Measurements from ENCODE around the gene VWA8.
"Not testable (repeated sequence)": the region's sequence is repeated elsewhere in the genome, so short reads cannot be mapped to it uniquely, and the experiment has no call there.

Gene VWA8

DNA sequence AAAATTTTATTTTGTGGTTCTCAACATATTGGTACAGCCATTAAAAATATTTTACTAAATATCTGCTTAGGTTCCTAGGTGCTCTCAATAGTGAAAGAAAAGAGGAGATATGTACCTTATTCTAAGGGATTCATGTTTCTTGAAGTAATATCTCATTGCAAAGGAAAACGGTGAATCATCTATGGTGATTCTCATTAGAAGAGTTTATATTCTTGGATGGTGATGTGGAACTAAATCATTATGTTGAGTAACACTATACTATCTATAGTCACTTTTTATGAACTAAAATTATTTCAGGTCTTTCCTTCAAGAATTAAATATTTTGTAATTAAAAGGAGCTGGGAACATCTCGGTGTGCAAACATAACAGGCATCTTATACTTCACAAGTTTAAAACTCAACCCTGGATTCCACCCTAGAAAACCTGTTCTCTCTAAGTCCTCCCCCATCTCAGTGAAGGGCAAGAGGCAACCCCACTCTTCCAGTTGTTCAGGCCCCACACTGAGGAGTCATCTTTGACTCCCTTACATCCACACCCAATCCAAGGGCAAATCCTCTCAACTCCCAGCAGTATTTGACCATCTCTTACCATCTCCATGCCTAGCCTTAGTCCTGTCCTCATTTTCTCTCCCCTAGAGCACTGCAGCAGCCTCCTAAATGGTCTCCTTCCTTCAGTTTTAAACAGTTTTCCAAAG, 363.4 kb downstream of the VWA8 start:
- DNase-seq (ENCODE audit: low read depth in 4 of 4, low spot score in 1 of 4), result no peak

DNA sequence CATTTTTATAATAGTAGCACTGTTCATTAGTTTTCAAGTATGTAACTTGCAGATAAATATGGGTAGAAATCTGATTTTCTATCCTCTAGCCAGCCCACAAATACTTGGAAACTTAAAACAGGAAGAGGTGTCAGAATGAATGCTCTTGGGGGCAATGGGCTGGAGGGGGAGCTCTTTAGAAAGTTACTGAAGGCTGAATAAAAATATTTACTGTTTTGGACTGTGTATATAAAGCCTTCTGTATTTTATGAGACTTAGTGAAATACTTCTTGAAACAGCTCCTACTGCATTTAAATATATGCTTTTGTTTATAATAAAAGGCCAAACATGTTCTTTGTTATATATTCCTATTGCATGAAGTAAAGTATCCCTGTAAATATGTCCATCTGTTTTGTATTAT, 364.7 kb downstream of the VWA8 start:
- no peak for DNase-seq (ENCODE audit: low read depth in 4 of 4, low spot score in 1 of 4)

DNA sequence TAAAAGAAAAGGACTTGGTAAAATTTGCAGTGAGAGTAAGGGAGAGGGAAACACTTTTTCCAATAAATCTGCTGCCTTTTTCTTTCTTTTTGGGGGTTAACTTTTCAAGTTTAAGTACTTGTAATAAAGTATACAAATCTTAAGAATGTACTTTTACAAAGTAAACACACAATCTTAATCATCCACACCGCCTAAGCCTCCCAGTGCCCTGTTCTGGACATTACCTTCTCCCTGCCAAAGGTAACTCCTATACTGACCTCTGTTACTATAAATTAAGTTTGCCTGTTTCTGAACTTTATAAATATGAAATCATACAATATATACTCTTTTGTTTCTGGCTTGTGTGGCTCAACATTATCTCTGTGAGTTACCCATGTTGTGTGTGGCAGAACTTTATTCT, 365.6 kb downstream of the VWA8 start:
- no peak for DNase-seq (ENCODE audit: low read depth in 4 of 4, low spot score in 1 of 4)

DNA sequence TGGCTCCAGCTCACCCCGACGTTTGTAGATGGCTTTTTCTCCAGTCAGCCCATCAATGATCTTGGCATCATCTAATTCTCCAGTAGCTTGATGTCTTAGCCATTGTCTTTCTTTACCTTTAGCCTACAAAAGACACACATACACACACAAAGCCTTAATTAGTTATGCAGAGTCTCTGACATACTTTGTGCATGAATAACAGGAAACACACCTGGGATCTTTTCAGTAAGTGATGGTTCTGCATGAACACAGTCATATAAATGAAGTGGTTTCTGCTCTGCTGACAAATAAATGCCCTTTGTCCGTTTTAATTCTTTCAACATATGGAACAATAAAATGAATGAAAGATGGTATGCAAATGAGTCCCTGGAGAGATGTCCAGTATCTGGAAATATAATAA, 370.3 kb downstream of the VWA8 start:
- no peak for DNase-seq (ENCODE audit: low read depth in 4 of 4, low spot score in 1 of 4)

DNA sequence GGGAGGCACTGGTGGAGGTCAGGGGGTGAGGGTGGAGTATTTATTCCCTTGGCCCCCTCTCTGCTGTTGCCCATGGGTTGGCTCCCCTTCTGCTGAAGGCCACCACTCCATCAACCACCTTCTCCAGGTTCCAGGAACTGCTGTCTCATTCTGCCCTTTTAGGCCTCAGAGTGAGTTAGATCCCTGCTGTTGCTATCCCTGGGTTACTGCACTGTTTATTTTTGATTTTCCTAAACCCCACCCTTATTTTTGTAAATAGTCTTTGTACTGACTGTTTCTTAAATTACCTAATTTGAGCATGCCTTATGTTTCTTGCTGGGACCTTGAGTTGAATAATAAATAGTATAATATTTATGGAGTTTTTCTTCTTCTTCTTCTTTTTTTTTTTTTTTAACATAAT, 370.8 kb downstream of the VWA8 start:
- no peak for DNase-seq (ENCODE audit: low read depth in 4 of 4, low spot score in 1 of 4)

DNA sequence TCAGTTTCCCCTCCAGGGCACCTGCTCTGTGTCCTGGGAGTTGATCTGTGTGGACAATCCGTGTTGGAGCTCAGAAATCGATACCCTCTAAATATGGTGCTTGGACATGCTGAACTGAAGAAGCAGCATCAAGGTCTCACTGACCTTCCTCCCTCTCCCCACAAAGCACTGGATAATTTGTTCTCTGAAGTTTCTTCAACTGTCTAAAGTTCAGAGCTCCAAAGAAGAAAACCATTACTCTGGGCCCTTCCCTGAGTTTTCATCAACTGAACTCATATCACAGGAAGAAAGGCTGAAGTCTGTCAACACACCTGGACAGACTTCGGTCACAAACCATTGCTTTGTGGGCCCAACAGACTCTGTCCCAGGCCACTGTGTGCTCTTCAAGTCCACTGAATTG, 371.5 kb downstream of the VWA8 start:
- no peak for DNase-seq (ENCODE audit: low read depth in 4 of 4, low spot score in 1 of 4)

DNA sequence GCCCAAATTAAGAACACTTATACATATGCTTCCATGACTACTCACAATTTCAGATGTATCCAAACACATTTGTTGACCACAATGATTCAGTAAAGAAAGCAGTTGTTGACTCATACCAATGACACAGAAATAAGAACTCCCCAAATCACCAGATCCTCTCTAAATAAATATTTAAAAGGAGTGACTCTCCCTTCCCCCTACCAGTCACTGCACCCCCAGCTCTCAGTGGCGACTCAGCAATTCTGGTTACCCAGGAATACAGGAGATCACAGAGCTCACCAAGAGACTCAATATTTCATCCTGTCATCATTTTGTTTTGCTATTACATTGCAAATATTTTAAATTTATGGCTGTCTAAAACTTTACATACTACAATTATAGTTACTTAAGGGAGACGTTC, 372.0 kb downstream of the VWA8 start:
- DNase-seq (ENCODE audit: low read depth in 4 of 4, low spot score in 1 of 4), result peak in 1 of 4 experiments; percentile 17

DNA sequence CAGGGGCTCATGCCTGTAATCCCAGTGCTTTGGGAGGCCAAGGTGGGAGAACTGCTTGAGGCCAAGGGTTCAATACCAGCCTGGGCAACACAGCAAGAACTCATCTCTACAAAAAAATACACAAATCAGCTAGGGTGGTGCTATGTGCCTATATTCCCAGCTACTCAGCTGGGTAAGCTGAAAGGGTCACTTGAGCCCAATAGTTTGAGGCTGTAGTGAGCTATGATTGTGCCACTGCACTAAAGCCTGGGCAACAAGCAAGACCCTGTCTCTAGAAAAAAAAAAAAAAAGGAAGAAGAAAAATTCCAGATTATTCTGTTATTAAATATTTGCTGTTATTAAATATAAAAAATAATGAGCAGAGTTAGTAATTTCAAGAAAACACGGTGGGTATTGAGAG, 372.5 kb downstream of the VWA8 start:
- DNase-seq (ENCODE audit: low read depth in 4 of 4, low spot score in 1 of 4), result no peak

- peak in 1 of 4 experiments; percentile 2 for DNase-seq (ENCODE audit: low read depth in 4 of 4, low spot score in 1 of 4)
Observed at GRCh38 chr13:41587490-41587889, 373.4 kb downstream of the VWA8 start.

GRCh38 chr13:41586216-41586615, 374.7 kb downstream of the VWA8 start:
- DNase-seq (ENCODE audit: low read depth in 4 of 4, low spot score in 1 of 4), result no peak

GRCh38 chr13:41582027-41582463, 378.9 kb downstream of the VWA8 start:
- no peak for DNase-seq (ENCODE audit: low read depth in 4 of 4, low spot score in 1 of 4)

- no peak for DNase-seq (ENCODE audit: low read depth in 4 of 4, low spot score in 1 of 4)
Observed at GRCh38 chr13:41580345-41580744, 380.6 kb downstream of the VWA8 start.

GRCh38 chr13:41579881-41580280, 381.0 kb downstream of the VWA8 start:
- no peak for DNase-seq (ENCODE audit: low read depth in 4 of 4, low spot score in 1 of 4)

DNA sequence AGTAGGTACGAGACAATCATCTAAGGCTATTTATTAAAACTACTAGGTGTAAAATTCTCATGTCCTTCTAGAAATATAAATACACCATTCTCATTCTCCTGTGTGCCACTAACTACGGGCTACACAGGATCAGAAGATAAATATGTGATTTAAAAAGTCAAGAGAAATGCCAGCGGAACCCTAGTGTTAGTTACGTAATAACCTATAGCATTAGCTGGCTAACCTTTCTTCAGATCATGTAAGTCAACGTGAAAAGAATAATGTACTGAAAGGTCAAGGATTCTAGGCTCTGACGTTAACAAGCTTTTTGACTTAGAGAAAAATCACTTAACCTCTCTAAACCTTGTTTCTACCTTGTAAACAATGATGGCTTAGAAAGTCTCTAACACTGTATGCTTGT, 381.7 kb downstream of the VWA8 start:
- no peak for DNase-seq (ENCODE audit: low read depth in 4 of 4, low spot score in 1 of 4)

GRCh38 chr13:41578371-41578770, 382.5 kb downstream of the VWA8 start:
- no peak for DNase-seq (ENCODE audit: low read depth in 4 of 4, low spot score in 1 of 4)

GRCh38 chr13:41577436-41577835, 383.5 kb downstream of the VWA8 start:
- no peak for DNase-seq (ENCODE audit: low read depth in 4 of 4, low spot score in 1 of 4)

DNA sequence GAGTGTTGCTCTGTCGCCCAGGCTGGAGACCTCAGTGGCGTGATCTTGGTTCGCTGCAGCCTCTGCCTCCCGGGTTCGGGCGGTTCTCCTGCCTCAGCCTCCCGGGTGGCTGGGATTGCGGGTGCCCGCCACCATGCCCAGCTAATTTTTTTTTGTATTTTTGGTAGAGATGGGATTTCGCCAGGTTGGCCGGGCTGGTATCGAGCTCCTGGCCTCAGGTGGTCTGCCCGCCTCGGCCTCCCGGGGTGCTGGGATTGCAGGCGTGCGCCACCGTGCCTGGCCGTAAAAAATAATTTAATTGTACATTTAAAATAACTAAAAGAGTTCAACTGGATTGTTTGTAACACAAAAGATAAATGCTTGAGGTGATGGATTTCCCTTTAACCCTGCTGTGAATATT, 387.3 kb downstream of the VWA8 start:
- DNase-seq (ENCODE audit: low read depth in 4 of 4, low spot score in 1 of 4), result not testable (repeated sequence)

DNA sequence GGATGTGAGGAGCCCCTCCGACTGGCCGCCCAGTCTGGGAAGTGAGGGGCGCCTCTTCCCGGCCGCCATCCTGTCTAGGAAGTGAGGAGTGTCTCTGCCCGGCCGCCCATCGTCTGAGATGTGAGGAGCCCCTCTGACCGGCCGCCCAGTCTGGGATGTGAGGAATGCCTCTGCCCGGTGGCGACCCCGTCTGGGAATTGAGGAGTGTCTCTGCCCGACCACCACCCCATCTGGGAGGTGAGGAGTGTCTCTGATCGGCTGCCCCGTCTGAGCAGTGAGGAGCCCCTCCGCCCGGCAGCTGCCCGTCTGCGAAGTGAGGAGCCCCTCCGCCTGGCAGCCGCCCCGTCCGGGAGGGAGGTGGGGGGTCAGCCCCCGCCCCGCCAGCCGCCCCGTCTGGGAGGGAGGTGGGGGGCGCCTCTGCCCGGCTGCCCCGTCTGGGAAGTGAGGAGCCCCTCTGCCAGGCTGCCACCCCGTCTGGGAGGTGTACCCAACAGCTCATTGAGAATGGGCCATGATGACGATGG, 389.0 kb downstream of the VWA8 start:
- DNase-seq (ENCODE audit: low read depth in 4 of 4, low spot score in 1 of 4), result not testable (repeated sequence)

DNA sequence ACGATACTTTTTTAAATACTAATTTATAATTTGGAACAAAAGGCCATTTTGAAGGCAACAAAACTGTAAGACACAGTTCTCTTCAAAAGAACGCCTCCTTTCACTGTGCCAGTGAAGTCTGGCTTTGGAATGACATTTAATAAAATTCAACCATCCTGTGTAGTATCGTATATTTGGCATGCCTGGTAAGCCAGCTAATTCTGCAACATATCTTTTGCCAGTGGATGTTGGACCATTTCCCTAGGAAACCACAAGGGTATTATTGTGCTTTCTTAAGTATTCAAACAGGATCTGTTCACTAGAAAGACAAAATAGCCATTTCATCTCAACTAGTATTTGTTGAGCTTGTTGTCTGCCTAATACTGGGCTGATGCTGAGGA, 391.9 kb downstream of the VWA8 start:
- DNase-seq (ENCODE audit: low read depth in 4 of 4, low spot score in 1 of 4), result no peak

DNA sequence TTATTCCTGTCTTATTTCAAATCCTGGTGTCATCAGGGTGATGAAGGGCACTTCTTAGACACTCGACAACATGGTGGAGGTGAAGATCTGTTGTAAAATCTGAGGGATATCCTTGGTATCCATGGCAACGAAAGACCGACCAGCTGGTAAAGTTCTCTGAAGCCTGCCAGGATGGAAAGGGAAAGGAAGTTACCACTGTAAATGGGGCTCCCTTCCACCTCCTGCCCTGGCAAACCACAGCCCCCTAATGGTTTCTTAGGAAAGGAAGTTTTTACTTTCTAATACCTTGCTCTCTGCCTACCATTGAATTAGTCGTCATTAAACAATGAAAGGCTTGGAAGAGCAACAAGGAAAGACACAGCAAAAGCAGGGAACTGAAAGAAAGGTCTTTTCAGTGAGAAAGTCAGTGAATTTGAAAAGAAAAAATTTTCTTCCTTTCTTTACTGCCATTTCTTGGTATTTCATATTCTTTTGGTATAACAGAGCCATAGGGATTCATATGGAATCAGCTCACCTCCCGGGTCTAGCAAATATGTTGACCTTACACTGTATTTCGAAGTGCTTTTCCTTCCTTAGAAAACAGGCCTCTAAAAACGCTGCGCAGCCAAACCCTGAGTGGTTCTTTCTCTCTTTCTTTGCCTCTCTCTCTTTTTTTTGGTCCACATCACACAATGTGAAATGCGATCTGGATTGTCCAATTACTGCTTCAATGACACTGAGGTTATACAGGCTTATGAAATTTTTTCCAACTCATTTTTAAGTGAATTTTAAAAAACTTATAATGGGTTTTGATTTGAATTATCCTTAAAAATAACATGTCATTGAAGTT, 392.6 kb downstream of the VWA8 start:
- DNase-seq (ENCODE audit: low read depth in 4 of 4, low spot score in 1 of 4), result no peak

DNA sequence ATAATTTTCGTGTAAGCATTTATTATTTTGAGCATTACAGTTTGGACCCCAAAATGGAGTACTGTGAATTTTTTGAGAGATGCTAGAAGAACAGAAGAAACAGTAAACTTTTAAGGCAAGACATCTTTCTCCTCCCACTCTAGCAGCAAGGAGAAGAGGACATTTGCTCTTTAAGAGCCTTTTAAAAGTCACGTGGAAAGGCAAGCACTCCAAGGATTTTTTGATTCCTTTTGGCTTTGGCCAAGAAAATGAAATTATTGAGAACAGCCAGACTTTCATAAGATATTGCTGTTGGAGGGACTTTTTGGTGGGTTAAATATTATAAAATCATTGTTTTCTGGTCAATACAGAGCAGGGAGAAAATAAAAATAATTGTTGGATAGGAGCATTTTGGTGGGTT, 393.5 kb downstream of the VWA8 start:
- no peak for DNase-seq (ENCODE audit: low read depth in 4 of 4, low spot score in 1 of 4)

DNA sequence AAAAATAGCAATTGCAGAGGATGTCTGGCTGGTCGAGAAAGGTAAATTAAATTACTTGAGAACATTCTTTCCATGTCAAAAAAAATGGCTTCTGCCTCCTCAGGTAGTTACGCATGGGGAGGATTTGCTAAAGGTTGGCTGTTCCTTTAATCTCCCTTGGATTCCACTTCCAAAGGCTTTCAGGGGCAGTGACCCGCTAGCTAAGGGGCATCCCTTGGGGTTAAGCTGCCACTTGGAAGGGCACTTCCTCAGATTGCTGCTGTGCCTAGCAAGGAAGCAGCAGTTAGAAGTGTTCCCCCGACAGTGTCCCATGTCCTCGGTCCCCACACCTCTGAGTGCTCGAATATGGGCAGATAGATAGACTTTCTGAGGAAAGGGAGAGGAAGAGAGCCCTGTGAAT, 395.1 kb downstream of the VWA8 start:
- no peak for DNase-seq (ENCODE audit: low read depth in 4 of 4, low spot score in 1 of 4)

Measured in stimulated activated CD4-positive, alpha-beta T cell treated with anti-CD3 and anti-CD28 coated beads, Interleukin-1b, Interleukin-23, amount 100 ng/mL, for 24 hours (primary cell).